B cell (primary cell): ENCODE results near the gene NSUN2. TPM values are rescaled to one million over a fixed set of nuclear protein-coding genes. Genes with fewer than 3 reads are reported as not detected.

Experiments
- ATAC-seq: fragments of 200-7000 bp; cut with Tn5 transposase; one replicate; pipeline ENCODE4 v1.10.0; 2021; ENCODE audit warnings: low read depth, mild to moderate bottlenecking, moderate number of reproducible peaks, moderate library complexity
- CTCF ChIA-PET: fragments of 350-600 bp; sonication (Branson Sonifier 250); formaldehyde crosslinking; loops from one replicate; lab custom pipeline; 2021; ENCODE audit warnings: antibody characterized with exemption, inconsistent platforms; lab: Charles Lee
- POLR2A ChIA-PET: fragments of 350-600 bp; sonication (Branson Sonifier 250); formaldehyde crosslinking; loops from one replicate; lab custom pipeline; 2021; ENCODE audit warnings: antibody characterized with exemption; lab: Charles Lee
- DNase-seq: peaks from one replicate; pipeline ENCODE4 v3.0.0; 2013
- H2AFZ ChIP-seq: 2 replicates; pipeline ENCODE4 v1.6.1; 2012; ENCODE audit warnings: mild to moderate bottlenecking, low read depth, low read length; ENCODE audit not compliant: insufficient read depth, poor library complexity, severe bottlenecking
- H3K27ac ChIP-seq, 2 donors: 1 replicate in 1 of 2; 2 replicates in 1 of 2; pipeline ENCODE4 v1.5.1; 2012 to 2013; ENCODE audit warnings: low read length in 2 of 2, mild to moderate bottlenecking in 2 of 2, moderate library complexity in 1 of 2
- H3K27me3 ChIP-seq, 4 experiments: fragments of 200-600 bp in 1 of 4; sonication (generic) in 1 of 4; replicated peaks in 1 of 4; 1 replicate in 2 of 4; 2 replicates in 2 of 4; pipeline versions ENCODE4 v1.6.1 to v1.7.0; 2013 to 2016; ENCODE audit warnings: low read length in 3 of 4, mild to moderate bottlenecking in 2 of 4, mixed read lengths in 1 of 4, moderate library complexity in 1 of 4; ENCODE audit not compliant: insufficient read depth in 4 of 4, control insufficient read depth in 3 of 4; ENCODE audit errors: control extremely low read depth in 1 of 4
- H3K36me3 ChIP-seq, 2 experiments: replicated peaks in 1 of 2; 1 replicate in 1 of 2; 2 replicates in 1 of 2; pipeline versions ENCODE4 v1.6.1 to v1.7.1; 2013; ENCODE audit warnings: low read length in 1 of 2; ENCODE audit not compliant: insufficient read depth in 2 of 2, control insufficient read depth in 1 of 2; ENCODE audit errors: control extremely low read depth in 1 of 2, extremely low read depth in 1 of 2
- H3K4me1 ChIP-seq, 2 donors: fragments of 200-600 bp in 1 of 2; sonication (generic) in 1 of 2; 1 replicate in 1 of 2; 2 replicates in 1 of 2; pipeline versions ENCODE4 v1.5.1 to v1.6.1; 2013 to 2017; ENCODE audit warnings: low read length in 2 of 2; ENCODE audit not compliant: control insufficient read depth in 2 of 2, insufficient read depth in 2 of 2
- H3K4me2 ChIP-seq: replicated peaks from 2 replicates; pipeline ENCODE3; 2012; ENCODE audit warnings: mild to moderate bottlenecking, low read depth, low read length; ENCODE audit not compliant: poor library complexity, severe bottlenecking
- H3K4me3 ChIP-seq, 5 experiments: fragments of 200-600 bp in 1 of 5; sonication (generic) in 1 of 5; 1 replicate in 3 of 5; 2 replicates in 2 of 5; pipeline versions ENCODE4 v1.5.1 to v1.7.0; 2011 to 2016; ENCODE audit warnings: low read length in 4 of 5, mild to moderate bottlenecking in 4 of 5, low read depth in 2 of 5, control low read depth in 1 of 5, moderate library complexity in 1 of 5; ENCODE audit not compliant: insufficient read depth in 1 of 5; ENCODE audit errors: control extremely low read depth in 1 of 5, extremely low read depth in 1 of 5
- H3K79me2 ChIP-seq: fragments of 200-600 bp; sonication (generic); one replicate; pipeline ENCODE4 v1.6.0; 2016; ENCODE audit warnings: low read length; ENCODE audit not compliant: control insufficient read depth, insufficient read depth
- H3K9ac ChIP-seq: fragments of 200-600 bp; sonication (generic); 2 replicates; pipeline ENCODE4 v1.6.1; 2017; ENCODE audit warnings: mild to moderate bottlenecking, low read length, moderate library complexity
- H3K9me3 ChIP-seq, 3 donors: one replicate each; pipeline versions ENCODE4 v1.6.1 to v1.7.1; 2013; ENCODE audit warnings: low read length in 2 of 3; ENCODE audit not compliant: control insufficient read depth in 2 of 3, insufficient read depth in 1 of 3; ENCODE audit errors: control extremely low read depth in 1 of 3
- H4K20me1 ChIP-seq: 2 replicates; pipeline ENCODE4 v1.6.0; 2012; ENCODE audit warnings: mild to moderate bottlenecking, low read length; ENCODE audit not compliant: insufficient read depth, control insufficient read depth, poor library complexity, severe bottlenecking
- H3K27ac Mint-ChIP-seq: one replicate; pipeline ENCODE4 v1.8.0; 2021; ENCODE audit warnings: mixed read lengths
- H3K27me3 Mint-ChIP-seq: one replicate; pipeline ENCODE4 v1.8.0; 2021; ENCODE audit warnings: mixed read lengths
- H3K4me1 Mint-ChIP-seq: one replicate; pipeline ENCODE4 v1.8.0; 2021; ENCODE audit warnings: mixed read lengths
- H3K4me3 Mint-ChIP-seq: one replicate; pipeline ENCODE4 v1.8.0; 2021; ENCODE audit warnings: mixed read lengths
- H3K9me3 Mint-ChIP-seq: one replicate; pipeline ENCODE4 v1.8.0; 2022; ENCODE audit warnings: mixed read lengths; ENCODE audit not compliant: insufficient read depth
- CTCF ChIP-seq: fragments of 200-600 bp; IDR thresholded peaks from one replicate; pipeline ENCODE4 v1.8.0; 2022; ENCODE audit warnings: antibody characterized with exemption, mild to moderate bottlenecking
- EZH2 ChIP-seq: IDR thresholded peaks from 2 replicates; pipeline ENCODE4 v1.6.1; 2012; ENCODE audit warnings: borderline replicate concordance, low read depth, mild to moderate bottlenecking, moderate library complexity, low read length; ENCODE audit not compliant: insufficient read depth, poor library complexity, severe bottlenecking
- WGBS: methylation state at CpG from one replicate; pipeline ENCODE4 v1.1.5; 2013; ENCODE audit warnings: missing lambda C conversion rate; ENCODE audit not compliant: insufficient coverage; 5-methylcytosine and 5-hydroxymethylcytosine counted together
- intact Hi-C: fragments of 100-400 bp; cut with micrococcal nuclease; formaldehyde crosslinking; loops from one replicate; pipeline ENCODE4 v1.10.0; 2022
- polyA plus RNA-seq: library from polyadenylated mRNA; depleted of rRNA; stranded (reverse); fragments of >200 nt; gene quantifications from 2 replicates; pipeline ENCODE4 v1.2.3, GENCODE V29; 2012
- total RNA-seq, 2 donors: library from RNA; stranded (reverse); fragments of 120-200 nt in 1 of 2; gene quantifications; 1 replicate in 1 of 2; 2 replicates in 1 of 2; pipeline versions ENCODE4 v1.2.3 to v1.2.4, GENCODE V29; 2013 to 2022

Gene NSUN2
- total and polyA plus RNA-seq, 2 donors (not counting 1 experiment from before 2014, with no cell fraction given), result 58.8 to 85.0 TPM

GRCh38 chr5:6593148-6594016, 39.5 kb downstream of the NSUN2 start:
- no peaks in the 10 kb centered on the region for H3K79me2 ChIP-seq
- peaks cover 0 to 10% (median 0%) of the 10 kb centered on the region in 3 donors for H3K9me3 ChIP-seq
- no peaks in the 10 kb centered on the region for H4K20me1 ChIP-seq
- H3K27ac ChIP-seq, result no peak overlapping the region
- Mint-ChIP-seq H3K9me3 (no peaks in the 10 kb centered on the region), H3K4me3 (no peak overlapping the region), H3K4me1 (no peaks in the 10 kb centered on the region), H3K27me3 (peaks cover 4% of the 10 kb centered on the region), H3K27ac (no peak overlapping the region)
- ATAC-seq (no peak), DNase-seq (no peak)
- 91% methylated on average over 12 of the region's 14 CpGs for WGBS
- no peaks in the 10 kb centered on the region for H3K27me3 ChIP-seq
- intact Hi-C loops, result no loop called here
- no peaks in the 10 kb centered on the region for H3K4me1 ChIP-seq
- TF ChIP-seq CTCF (no peak), EZH2 (no peak)
- no peak overlapping the region for H3K4me2 ChIP-seq
- ChIA-PET CTCF (no interaction called here), POLR2A (no interaction called here)
- H3K36me3 ChIP-seq, result peaks cover 0 to 17% of the 10 kb centered on the region in 2 experiments
- no peak overlapping the region for H3K9ac ChIP-seq
- no peak overlapping the region for H2AFZ ChIP-seq
- no peak overlapping the region for H3K4me3 ChIP-seq

- Histone ChIP-seq H3K4me1 (no peaks in the 10 kb centered on the region), H3K9me3 (peaks cover 0 to 10% (median 0%) of the 10 kb centered on the region in 3 donors), H3K36me3 (peaks cover 0 to 12% of the 10 kb centered on the region in 2 experiments), H3K79me2 (no peaks in the 10 kb centered on the region), H3K4me3 (no peak overlapping the region), H3K9ac (no peak overlapping the region), H3K27me3 (no peaks in the 10 kb centered on the region), H3K27ac (no peak overlapping the region), H4K20me1 (no peaks in the 10 kb centered on the region), H2AFZ (no peak overlapping the region), H3K4me2 (no peak overlapping the region)
- DNase-seq, result no peak
- H3K9me3 Mint-ChIP-seq, result no peaks in the 10 kb centered on the region
- peaks cover 4% of the 10 kb centered on the region for H3K27me3 Mint-ChIP-seq
- no peak for ATAC-seq
- intact Hi-C loops, result no loop called here
- no peaks in the 10 kb centered on the region for H3K4me1 Mint-ChIP-seq
- POLR2A ChIA-PET, result no interaction called here
- no CpG with 5 or more reads among the region's 3 CpGs for WGBS
- TF ChIP-seq EZH2 (no peak), CTCF (no peak)
- no peak overlapping the region for H3K27ac Mint-ChIP-seq
- CTCF ChIA-PET, result no interaction called here
- no peak overlapping the region for H3K4me3 Mint-ChIP-seq
Measured at GRCh38 chr5:6592601-6593000, 40.2 kb downstream of the NSUN2 start.
